ENCODE results near the gene ST6GAL1.
"Not testable (repeated sequence)": the region's sequence is repeated elsewhere in the genome, so short reads cannot be mapped to it uniquely, and the experiment has no call there.

Gene ST6GAL1

GRCh38 chr3:186946756-186947375 is 16.5 kb downstream of the ST6GAL1 start:
- H3K4me3 ChIP-seq: no peak overlapping the region
- TF ChIP-seq CTCF (IDR thresholded peaks at IDR 0.05): no peak
- peak overlapping the region in 1 of 2 donors; percentile 15 for H3K27ac ChIP-seq
- DNase-seq (ENCODE audit: low spot score): no peak

GRCh38 chr3:186949281-186949982 is 19.1 kb downstream of the ST6GAL1 start:
- no peak for TF ChIP-seq CTCF (IDR thresholded peaks at IDR 0.05)
- Histone ChIP-seq H3K4me3 (no peak overlapping the region), H3K27ac (peak overlapping the region; percentile 61 to 75)
- DNase-seq (ENCODE audit: low spot score): no peak

GRCh38 chr3:186950402-186951093 is 20.2 kb downstream of the ST6GAL1 start:
- H3K27ac ChIP-seq: peak overlapping the region in 1 of 2 donors; percentile 12
- DNase-seq (ENCODE audit: low spot score): no peak
- no peak overlapping the region for H3K4me3 ChIP-seq
- TF ChIP-seq CTCF (IDR thresholded peaks at IDR 0.05): no peak

- no peak for DNase-seq (ENCODE audit: low spot score)
- Histone ChIP-seq H3K27ac (peak overlapping the region in 1 of 2 donors; percentile 20), H3K4me3 (no peak overlapping the region)
- no peak for TF ChIP-seq CTCF (IDR thresholded peaks at IDR 0.05)
Observed at GRCh38 chr3:186951640-186952552, 21.6 kb downstream of the ST6GAL1 start.

- TF ChIP-seq CTCF (IDR thresholded peaks at IDR 0.05): no peak
- H3K27ac ChIP-seq: peak overlapping the region; percentile 20 to 71
- H3K4me3 ChIP-seq: no peak overlapping the region
- no peak for DNase-seq (ENCODE audit: low spot score)
Observed at GRCh38 chr3:186953011-186953487, 22.7 kb downstream of the ST6GAL1 start.

- not testable (repeated sequence) for DNase-seq (ENCODE audit: low spot score); H3K27ac ChIP-seq; H3K4me3 ChIP-seq
Observed at GRCh38 chr3:186953992-186954699, 23.8 kb downstream of the ST6GAL1 start.
